H1 (cell line): ENCODE results near the gene CCER1. TPM values are rescaled to one million over a fixed set of nuclear protein-coding genes. Genes with fewer than 3 reads are reported as not detected.

Source experiments
- TBP ChIP-seq: IDR thresholded peaks from 2 replicates; pipeline ENCODE4 v1.6.1; 2011; ENCODE audit warnings: low read depth, low read length, improper control_type of control experiment
- polyA plus RNA-seq, 7 experiments: library from polyadenylated mRNA; depleted of rRNA in 3 of 7; stranded (reverse) in 5 of 7; unstranded in 2 of 7; fragments of >200 nt in 5 of 7; fragments of 200-250 nt in 2 of 7; gene quantifications; 1 replicate in 5 of 7; 2 replicates in 1 of 7; 4 replicates in 1 of 7; pipeline versions ENCODE4 v1.2.1 to v1.2.3, GENCODE V29; 2011 to 2013; ENCODE audit warnings: missing spikeins in 2 of 7, mixed read lengths in 2 of 7
- total RNA-seq: library from RNA; stranded (reverse); fragmentation: NEBNext Ultra II Directional; extraction: Animal tissue kit (Norgen Biotek cat#: 25700); gene quantifications from 2 replicates; pipeline ENCODE4 v1.2.1, GENCODE V29; 2021

The CCER1 gene
- total and polyA plus RNA-seq, 2 of the 8 experiments (the other 6 are each of a cell fraction or from before 2014, with no cell fraction given) = not detected

- no peak for TF ChIP-seq TBP
These were observed 14.9 kb upstream of the CCER1 start (continued) for GRCh38 chr12:90969851-90970250.
